Fibroblast of peridontal ligament (primary cell): ENCODE measurements around the gene CPNE7.

ENCODE experiments used
- DNase-seq: peaks from one replicate; pipeline ENCODE4 v3.0.0-alpha.2; 2010; ENCODE audit errors: extremely low read depth

CPNE7 gene

GRCh38 chr16:89602952-89603590, 27.5 kb downstream of the CPNE7 start:
- no peak for DNase-seq

DNA sequence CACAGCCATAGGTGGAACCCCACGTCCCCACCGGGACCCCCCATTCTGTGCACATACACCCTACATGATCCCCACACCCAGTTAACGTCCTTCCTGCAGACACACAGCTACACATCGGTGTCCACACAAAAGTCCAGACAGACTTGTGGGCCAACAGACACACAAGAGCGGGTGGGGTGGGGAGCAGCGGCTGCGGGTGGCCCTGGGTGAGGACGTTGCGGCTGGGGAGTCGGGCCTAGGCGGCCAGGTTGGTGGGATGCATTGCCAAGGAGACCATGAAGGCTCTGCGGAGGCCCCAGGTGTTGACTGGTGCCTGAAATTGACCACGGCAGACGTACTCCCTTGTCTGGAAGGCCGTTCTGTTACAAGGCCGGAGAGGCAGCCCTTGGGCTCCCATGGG, 29.2 kb downstream of the CPNE7 start:
- no peak for DNase-seq

DNA sequence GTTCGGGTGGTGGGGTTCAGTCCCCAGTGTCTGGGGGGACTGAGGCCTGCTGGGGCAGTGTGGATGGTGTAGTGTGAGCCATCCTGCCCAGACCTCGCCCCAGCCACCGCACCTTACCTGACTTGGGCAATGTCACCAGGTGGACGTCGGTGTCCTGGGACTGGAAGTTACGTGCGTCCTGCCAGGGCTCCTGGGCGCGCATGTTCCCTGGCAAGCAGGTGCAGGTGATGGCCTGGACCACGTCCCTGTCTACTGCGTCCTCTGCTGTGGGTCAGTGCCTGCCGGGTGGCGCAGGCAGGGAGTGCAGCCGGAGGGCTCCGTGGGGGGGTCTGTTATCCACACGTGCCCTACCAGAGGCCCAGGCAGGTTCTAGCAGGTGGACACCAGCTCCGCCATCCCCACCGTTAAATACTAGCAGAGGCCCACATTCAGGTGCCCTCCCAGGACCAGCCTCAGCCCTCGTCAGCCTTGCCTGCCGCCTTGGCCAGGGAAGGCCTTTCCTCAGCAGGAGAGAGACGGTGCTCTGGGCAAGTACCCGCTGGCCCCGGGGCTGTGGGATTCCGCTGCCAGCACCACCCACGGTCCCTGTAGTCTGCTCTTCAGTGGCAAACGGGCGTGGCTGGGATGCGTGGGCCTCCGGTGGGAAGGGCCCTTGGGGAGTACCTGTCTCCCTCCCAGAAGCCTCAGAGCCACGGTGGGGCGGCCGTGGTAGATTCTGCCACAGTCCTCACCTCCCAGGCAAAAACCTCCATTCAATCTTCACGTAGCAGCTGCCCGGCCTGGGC, 29.8 kb downstream of the CPNE7 start:
- DNase-seq, result no peak

GRCh38 chr16:89606006-89606405, 30.4 kb downstream of the CPNE7 start:
- DNase-seq, result no peak

DNA sequence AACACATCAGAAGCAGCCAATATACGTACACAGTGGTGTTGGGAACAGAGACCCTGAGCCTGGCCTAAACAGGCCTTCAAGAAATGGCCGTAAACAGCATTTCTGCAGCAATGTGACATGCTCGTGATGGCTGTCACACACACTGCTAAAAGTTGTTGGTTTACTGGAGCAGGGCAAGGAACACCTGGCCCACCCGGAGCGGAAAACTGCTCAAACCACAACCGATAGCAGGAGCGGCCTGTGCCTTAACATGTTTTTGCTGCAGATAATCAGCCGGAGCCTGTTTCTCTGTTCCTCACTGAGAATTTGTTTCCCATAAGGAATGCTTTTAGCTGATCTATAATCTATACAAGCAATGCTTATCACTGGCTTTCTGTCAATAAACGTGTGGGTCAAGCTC, 31.9 kb downstream of the CPNE7 start:
- no peak for DNase-seq

GRCh38 chr16:89607937-89608740, 32.6 kb downstream of the CPNE7 start:
- no peak for DNase-seq

DNA sequence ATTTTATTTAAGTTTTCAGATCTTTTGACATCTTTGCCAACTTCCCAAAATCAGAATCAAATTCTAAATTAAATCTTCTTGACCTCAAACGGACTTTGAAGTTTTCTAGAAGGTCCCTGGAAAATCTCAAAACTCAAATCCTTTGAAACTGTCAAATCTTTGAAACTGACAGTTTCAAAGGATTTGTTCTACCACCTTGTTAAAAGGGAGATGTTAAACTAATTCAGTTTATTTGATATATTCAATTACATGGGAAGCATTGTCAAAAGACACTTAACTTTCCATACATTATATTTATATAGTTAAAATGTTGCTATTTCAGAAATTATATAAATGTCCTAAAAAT, 34.5 kb downstream of the CPNE7 start:
- DNase-seq, result no peak

DNA sequence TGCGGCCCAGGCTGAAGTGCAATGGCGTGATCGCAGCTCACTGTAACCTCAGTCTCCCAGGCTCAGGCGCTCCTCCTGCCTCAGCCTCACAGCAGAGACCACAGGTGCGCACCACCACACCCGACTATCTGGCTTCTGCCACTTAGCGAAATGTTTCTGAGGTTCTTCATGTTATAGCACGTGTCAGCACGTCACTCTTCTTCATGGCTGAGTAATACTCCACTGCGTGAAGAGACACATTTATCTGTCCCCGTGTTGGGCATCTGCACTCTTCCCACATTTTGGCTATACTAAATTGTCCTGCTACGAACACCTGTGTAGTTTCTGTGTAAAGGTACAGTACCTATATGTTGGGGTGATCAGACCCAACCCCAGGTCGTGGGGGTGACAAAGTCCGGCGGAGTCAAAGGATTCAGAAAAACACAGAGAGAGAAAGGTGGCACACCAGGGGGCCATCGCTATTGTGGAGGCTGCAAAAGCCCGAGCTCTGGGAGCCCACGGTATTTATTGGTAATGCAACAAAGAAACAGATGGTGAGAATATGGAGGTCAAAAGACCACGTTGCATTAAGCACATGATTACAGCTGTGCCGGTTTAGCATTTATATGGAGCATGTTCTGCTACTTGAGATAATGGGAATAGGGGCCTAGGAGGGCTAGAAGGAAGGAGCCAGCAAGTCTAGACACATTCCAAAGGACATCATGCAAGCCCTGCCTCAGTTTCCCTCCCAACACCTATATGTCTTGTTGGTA, 37.0 kb downstream of the CPNE7 start:
- DNase-seq, result no peak

GRCh38 chr16:89613231-89613953, 37.8 kb downstream of the CPNE7 start, which contains the start of gene DPEP1:
TSS of gene DPEP1 (plus strand) at chr16:89613642. CDS start at chr16:89630411, 16,769 bp downstream.
- DNase-seq, result no peak

DNA sequence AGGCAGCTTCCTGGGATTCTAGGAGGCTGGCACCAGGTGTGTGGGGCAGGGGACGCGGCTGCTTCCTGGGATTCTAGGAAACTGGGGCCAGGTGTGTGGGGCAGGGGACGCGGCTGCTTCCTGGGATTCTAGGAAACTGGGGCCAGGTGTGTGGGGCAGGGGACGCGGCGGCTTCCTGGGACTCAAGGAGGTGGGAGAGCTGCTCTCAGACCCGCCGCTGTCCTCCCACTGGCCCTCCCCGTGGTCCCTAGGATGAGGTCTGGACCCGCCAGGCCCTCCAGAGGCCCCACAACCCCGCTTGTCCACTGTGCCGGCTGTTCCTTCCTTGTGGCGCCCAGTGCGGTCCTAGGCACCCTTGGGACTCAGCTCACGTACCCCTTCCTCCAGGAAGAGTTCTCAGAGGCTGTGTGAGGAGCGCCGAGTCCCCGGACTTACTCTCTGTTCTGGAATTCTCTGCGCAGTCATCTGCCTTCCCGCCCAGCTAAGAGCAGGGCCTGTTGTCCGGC, 38.4 kb downstream of the CPNE7 start:
- no peak for DNase-seq

DNA sequence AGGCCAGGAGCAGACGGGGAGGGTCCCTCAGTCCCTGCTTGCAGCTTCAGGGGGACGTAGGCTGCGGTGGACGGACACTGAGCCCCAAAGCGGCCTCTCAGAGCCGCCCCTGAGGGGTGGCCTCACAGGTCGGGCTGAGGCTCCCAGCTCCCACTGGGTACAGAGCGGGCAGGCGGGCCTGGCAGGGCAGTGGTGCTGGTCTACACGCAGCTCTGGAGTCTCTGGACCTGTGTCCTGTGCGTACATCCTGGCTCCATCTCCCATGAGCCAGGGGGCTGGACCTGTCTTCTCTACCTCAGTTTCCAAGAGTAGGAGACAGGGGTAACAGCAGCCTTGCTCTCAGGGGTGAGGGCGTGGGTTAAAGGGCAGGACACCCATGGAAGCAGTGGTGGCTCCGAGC, 39.6 kb downstream of the CPNE7 start:
- no peak for DNase-seq

DNA sequence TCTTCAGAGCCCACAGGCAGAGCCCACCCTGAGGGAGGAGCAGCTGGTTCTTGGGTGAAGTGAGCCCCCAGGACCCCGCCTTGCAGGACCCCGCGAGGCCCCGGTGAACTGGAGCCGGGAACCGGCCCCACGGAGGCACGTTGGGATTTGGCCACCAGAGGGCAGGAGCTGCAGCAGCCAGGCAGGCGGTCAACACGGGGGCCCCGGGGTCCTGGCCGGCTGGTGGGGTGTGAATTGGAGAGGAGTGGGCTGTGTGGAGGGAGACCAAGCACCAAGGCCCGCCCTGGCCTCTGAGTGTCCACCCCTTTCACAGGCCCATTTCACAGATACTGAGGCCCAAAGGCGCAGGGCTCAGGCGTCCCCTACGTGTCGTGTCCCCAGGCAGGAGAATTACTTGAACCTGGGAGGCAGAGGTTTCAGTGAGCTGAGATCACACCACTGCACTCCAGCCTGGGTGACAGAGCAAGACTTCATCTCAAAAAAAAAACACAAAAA, 40.1 kb downstream of the CPNE7 start:
- no peak for DNase-seq

- no peak for DNase-seq
Measured at GRCh38 chr16:89616623-89617022, 41.1 kb downstream of the CPNE7 start.

DNA sequence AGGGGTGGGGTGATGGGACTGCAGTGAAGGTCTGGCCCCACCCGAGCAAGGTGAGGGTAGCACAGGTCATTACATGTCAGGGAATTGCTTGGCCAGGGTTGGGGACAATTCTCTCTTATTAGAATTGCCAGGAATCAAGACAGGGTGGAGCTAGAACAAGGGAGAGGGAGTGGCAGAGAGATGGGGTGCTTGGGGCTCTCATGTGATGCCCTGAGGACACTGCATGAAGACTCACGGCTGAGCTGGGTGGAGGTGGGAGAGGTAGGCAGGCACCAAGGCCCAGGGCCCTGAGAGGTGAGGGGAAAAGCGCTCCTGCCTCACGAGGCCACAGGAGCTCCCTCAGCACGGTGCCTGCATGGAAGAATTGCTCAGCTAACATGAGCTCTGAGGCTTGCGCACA, 41.5 kb downstream of the CPNE7 start:
- no peak for DNase-seq

DNA sequence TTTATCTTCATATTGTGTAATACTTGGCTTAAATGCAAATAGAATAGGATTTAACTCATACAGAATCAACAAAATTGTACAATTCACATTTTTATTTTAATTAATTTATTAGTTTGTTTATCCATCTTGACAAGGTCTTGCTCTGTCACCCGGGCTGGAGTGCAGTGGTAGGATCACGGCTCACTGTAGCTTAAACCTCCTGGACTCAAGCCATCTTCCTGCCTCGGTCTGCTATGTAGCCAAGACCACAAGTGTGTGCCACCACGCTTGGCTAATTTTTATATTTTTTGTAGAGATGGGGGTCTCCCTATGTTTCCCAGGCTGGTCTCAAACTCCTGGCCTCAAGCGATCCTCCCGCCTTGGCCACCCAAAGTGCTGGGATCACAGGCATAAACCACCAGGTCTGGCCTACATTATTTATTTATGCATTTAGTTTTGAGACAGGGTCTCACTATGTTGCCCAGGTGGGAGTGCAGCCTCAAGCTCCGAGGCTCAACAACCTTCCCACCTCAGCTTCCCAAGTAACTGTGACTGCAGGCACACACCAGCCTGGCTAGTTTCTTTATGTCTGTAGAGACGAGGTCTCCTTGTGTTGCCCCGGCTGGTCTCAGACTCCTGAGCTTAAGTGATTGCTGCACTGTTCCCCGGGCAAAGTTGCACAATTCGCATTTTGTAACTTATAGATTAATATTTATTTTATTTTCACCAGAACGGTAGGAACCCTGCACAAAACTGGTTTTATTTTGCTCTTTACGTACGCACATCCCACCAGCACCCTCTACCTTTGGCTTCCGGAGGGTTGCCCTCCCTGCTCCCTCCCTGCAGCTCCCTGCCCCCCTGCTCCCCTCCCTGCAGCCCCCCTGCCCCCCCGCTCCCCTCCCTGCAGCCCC, 42.8 kb downstream of the CPNE7 start:
- DNase-seq, result peak; percentile 32

DNA sequence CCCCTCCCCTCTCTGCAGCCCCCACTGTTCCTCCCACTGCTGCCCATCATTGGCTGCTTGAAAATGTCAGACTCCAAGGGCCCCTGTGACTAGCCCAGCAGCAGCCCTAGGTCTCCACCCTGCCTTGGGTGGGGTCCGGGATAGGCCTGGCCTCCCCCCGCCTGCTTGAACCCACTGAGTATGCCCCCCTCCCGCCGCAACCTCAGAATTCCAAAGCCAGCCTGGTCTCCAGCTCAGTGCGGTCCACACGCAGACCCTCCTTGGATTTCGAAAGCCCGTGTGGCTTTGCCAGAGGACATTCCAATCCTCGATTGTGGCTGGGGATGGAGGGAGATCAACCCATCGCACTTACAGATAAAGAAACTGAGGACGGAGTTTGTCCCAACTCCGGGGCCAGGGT, 44.3 kb downstream of the CPNE7 start:
- DNase-seq, result peak; percentile 46

- DNase-seq, result peak; percentile 6
Measured at GRCh38 chr16:89620406-89620841, 44.9 kb downstream of the CPNE7 start.

DNA sequence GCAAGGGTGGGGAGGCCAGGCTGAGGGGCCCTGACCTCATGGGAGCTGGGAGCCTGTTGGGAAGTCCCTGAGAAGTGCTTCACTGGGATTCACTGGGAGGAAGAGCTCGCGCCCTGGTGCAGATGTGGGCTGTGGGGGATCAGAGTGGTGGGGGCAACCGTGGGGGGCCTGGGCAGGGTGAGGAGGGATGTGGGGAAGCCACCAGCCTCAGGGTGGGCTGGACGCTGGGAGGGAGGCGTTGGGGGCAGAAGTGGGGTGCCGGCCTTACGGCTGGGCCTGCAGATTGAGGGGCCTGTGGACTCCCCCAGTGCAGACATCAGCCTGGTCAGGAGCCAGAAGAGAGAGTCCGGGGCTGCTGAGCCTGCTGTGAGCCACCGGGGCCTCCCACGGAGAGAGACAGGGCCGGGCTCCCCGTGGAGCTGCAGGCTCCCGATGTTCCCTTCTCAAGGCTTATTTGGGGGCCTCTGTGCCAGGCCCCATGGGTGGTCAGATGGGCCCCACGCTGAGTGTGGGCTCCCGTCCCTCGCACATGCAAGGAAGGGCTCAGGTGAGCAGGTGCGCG, 45.7 kb downstream of the CPNE7 start:
- no peak for DNase-seq

DNA sequence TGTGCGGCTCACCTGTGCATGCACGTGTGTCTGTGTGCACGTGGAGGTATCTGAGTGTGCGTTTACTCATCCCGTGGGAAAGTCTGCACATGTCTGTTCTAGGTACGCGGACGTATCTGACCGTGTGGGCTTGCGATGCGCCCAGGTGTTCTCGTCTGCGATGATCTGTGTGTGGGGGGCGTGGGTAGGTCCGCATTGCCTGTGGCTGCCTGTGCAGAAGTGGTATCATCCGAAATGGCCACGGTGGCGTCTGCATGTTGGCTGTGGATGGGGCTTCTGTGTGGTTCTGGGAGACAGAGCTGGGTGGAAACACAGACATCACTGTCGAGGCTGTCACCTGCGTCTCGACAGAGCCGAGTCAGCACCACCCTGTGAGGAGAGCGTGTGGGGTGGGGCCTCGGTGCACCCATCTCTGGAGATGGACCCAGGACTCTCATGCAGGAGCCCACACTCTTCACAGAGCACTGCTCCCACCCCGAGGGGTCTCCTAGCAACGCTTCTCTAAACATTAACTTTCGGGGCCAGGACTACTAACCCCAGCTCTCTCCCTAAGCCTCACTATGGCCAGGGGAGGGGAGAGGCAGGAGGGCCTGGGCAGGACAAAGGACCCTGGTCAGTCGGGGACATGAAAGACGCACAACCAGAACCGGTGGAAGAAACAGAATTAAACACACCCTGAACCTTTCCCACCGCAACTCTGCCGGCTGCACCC, 46.3 kb downstream of the CPNE7 start:
- no peak for DNase-seq
